ENCODE results near the gene FXN.

GRCh38 chr9:68998812-68999211 is 36.7 kb upstream of the FXN start:
- TF ChIP-seq POLR2A (IDR thresholded peaks at IDR 0.05) (no peak), EP300 (IDR thresholded peaks at IDR 0.05) (no peak), POLR2AphosphoS5 (IDR thresholded peaks at IDR 0.05) (no peak)
- TF ChIP-seq, protein P1, sequence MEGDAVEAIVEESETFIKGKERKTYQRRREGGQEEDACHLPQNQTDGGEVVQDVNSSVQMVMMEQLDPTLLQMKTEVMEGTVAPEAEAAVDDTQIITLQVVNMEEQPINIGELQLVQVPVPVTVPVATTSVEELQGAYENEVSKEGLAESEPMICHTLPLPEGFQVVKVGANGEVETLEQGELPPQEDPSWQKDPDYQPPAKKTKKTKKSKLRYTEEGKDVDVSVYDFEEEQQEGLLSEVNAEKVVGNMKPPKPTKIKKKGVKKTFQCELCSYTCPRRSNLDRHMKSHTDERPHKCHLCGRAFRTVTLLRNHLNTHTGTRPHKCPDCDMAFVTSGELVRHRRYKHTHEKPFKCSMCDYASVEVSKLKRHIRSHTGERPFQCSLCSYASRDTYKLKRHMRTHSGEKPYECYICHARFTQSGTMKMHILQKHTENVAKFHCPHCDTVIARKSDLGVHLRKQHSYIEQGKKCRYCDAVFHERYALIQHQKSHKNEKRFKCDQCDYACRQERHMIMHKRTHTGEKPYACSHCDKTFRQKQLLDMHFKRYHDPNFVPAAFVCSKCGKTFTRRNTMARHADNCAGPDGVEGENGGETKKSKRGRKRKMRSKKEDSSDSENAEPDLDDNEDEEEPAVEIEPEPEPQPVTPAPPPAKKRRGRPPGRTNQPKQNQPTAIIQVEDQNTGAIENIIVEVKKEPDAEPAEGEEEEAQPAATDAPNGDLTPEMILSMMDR (IDR thresholded peaks at IDR 0.05), result no peak
